ENCODE measurements around the gene RABAC1.

The RABAC1 gene

DNA sequence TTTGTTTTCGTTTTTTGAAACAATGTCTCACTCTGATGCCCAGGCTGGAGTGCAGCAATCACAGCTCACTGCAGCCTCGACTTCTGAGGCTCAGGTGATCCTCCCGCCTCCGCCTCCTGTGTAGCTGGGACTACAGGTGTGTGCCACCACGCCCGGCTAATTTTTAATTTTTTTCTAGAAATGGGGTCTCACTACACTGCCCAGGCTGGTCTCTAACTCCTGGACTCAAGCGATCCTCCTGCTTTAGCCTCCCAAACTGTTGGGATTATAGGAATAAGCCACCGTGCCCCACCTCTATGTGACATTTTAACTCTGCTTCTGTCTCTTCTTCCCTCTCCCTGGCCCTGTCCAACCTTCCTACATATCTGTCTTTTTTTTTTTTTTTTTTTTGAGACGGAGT lies 29.8 kb upstream of the RABAC1 start:
- DNase-seq: no peak

- DNase-seq: no peak
Observed at GRCh38 chr19:41987141-41987860, 28.2 kb upstream of the RABAC1 start.

- DNase-seq: no peak
Observed at GRCh38 chr19:41984961-41985360, 25.8 kb upstream of the RABAC1 start.

DNA sequence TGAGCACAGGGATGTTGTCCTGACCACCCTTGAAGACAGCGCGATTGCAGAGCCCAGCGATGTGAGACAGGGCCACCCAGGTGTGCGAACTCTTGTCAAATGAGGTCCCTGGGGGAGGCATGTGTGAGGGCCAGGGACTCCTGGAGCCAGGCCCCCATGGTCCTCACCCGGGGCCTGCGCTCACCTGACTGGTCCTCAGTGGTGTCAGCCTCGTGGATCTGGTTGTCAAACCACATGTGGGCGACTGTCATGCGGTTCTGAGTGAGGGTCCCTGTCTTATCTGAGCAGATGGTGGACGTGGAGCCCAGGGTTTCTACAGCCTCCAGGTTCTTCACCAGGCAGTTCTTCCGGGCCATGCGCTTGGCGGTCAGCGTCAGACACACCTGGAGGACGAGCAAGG lies 22.6 kb upstream of the RABAC1 start:
- no peak for DNase-seq

DNA sequence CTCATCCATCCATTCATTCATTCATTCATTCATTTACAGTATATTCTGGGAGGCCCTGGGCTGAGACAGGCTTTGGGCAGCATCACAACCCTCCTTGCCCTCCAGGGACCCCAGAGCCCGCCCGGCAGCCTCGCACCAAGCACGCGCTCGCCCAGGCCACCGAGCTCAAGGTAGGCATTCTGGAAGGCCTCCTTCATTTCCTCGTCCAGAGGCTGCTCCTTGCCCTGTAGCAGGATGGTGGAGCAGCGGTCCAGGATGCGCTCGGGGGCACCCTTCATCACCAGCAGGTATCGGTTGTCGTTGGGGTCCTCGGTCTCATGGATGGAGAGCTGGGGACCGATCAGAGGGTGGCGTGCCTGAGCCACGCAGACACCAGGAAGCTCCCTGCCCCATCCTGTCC lies 19.3 kb upstream of the RABAC1 start:
- no peak for DNase-seq

GRCh38 chr19:41977916-41978315 lies 18.8 kb upstream of the RABAC1 start:
- no peak for DNase-seq

DNA sequence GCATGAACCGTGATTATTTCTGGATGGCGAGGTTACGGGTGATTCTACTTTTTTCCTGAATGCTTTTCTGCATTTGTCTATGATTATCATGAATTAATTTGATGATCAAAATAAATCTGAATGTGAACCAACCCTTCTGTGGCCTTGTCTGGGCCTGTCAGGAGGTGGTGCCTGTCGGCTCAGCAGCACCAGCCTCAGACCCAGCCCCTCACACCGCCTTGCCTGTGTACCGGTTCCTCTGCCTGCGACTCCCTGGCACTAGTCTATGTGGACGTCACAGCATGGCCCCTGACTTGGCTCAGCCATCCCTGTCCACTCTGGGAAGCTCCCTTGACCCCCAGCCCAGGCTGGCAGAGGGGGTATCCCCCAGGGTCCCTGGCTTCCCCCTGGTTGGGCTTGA lies 15.5 kb upstream of the RABAC1 start:
- DNase-seq: no peak

- no peak for DNase-seq
Observed at GRCh38 chr19:41971363-41971762, 12.2 kb upstream of the RABAC1 start.

GRCh38 chr19:41969772-41970458 lies 10.8 kb upstream of the RABAC1 start:
- DNase-seq: no peak

DNA sequence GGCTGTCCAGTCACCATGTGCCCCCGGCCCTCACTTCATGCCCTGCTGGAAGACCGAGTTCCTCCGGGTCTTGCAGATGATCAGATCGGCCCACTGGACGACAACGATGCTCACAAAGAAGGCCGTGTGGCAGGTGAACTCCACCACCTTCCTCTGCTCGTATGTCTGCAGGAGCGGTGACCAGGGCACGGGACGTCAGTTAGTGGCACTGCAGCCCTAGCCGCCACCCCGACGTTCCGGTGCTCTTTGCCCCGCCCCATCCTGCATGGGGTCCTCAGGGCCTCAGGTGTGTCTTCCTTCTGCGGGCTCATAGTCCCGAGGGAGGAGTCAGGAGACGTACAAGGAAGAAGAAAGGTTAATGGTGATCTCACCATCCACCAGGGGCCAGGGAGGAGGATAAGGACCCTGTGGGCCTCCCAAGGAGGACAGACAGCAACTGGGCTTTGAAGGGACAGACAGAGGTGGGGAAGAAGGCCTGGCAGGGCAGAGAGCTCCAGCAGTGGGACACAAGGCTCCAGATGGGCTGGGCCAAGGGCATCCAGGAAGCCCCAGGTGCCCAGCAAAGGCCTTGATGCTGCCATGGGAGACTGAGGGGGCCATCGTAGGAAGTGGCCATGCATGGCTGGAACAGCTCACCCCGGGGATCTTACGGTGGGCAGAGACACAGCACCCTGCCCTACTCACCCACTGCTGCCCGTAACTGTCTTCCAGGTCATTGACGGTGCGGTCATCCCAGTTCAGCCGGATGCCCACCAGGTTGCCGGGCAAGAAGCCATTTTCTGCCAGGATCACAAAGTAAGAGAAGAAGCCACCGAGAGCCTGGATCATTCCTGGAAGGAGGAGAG lies 9.9 kb upstream of the RABAC1 start:
- DNase-seq: no peak

DNA sequence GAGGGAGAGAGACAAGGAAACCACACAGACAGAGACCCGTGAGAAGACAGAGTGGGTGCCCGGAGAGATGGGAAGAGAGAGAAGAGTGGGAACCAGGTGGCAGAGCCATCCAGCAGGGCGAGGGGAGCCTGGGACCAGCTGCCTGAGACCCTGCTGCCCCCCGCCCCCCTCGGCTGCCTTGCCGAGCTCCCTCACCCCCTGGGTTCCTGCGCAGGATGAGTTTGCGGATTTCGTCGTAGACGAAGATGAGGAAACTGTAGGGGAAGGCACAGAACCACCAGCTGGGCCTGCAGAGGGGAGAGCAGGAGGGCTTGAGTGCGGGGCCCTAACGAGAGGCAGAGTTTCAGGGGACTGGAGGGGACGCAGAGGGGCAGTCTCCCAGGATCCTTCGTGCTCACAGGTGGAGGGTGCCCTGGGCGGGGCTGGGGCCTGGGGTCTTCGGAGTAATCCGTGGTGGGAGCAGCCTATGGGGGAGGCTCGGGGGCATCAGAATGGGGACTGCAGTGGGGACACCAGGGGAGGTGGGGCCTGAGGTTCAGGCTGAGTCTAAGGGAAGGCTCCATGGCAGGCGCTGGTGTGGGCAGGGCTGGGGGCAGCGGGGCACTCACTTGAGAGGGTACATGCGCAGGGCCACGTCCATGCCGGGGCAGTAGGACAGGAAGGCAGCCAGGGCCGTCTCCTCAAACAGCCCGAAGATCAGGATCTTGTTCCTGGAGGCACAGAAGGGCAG lies 8.1 kb upstream of the RABAC1 start:
- DNase-seq: no peak

DNA sequence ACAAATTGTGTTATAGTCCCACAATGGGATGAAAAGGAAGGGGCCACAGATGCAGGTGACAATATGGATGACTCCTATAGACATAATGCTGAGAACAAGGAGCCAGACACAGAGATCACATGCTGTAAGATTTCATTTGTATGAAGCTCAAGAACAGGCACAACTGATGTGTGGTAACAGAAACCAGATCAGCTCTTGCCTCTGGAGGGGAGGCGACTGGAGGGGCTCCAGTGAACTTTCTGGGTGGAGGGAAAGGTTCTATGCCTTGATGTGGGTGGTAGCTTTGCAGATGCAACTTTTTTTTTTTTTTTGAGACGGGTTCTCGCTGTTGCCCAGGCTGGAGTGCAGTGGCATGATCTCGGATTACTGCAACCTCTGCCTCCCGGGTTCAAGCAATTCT lies 6.0 kb upstream of the RABAC1 start:
- no peak for DNase-seq

DNA sequence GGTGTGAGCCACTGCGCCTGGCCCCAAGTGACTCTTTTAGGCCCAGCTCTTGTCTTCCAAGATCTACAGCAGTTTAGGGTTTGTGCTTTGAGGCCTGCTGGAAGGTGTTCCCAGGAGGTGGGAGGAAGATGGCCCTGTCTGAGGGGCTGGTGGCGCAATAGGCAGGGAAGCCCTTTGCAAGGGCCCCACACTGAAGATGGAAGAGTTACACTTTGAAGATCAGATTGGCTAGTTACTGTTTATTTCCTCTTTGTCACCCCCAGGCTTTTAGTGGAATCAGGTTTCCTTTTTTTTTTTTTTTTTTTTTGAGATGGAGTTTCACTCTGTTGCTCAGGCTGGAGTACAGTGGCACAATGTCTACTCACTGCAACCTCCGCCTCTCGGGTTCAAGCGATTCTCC lies 1.9 kb upstream of the RABAC1 start:
- DNase-seq: peak; percentile 34

GRCh38 chr19:41958367-41959055 lies 610 bp downstream of the RABAC1 start:
- DNase-seq: peak; percentile 92

DNA sequence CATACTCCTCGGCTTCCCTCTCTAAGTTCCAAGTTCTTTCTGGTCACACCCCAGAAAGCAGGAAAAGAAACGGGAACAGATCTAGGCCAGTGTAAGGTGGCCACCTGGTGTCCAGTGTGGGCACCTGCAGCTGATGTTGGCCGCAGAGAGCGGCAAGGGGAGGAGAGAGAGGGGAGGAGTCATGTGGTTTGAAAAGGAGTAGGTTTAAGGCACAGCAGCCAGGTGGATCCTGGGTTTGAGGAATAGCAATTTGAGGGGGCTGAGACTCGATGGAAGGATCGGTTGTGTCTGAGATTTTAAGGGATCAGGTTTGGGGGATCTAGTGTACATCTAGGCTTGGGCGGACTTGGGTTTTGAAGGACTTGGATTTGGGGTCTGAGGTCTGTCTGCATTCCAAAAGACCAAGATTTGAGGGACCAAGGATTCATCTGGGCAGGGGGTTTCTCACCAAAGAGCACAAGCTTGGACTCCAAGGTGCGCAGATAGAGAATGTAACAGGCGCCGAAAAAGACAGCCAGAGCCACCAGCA lies 1.2 kb downstream of the RABAC1 start:
- peak; percentile 95 for DNase-seq

GRCh38 chr19:41957161-41957837 lies 1.8 kb downstream of the RABAC1 start:
- no peak for DNase-seq

DNA sequence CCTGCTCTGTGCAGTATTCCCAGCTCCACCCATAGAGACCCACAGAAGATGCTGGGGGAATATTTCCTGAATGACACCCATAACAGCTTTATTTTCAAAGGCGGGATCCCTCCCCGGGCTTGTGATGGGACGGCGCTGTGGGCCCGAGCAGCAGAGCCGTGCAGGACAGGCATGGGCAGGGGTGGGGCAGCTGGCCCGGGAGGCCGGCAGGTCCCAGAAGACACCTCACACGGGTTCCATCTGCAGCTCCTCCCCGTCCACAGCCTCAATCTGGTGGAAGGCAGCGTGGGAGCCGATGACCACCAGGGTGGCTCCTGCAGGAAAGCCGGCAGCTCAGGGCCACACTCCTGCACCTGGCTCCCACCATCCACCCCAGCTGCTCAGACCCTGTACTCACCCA lies 2.5 kb downstream of the RABAC1 start:
- DNase-seq: no peak

DNA sequence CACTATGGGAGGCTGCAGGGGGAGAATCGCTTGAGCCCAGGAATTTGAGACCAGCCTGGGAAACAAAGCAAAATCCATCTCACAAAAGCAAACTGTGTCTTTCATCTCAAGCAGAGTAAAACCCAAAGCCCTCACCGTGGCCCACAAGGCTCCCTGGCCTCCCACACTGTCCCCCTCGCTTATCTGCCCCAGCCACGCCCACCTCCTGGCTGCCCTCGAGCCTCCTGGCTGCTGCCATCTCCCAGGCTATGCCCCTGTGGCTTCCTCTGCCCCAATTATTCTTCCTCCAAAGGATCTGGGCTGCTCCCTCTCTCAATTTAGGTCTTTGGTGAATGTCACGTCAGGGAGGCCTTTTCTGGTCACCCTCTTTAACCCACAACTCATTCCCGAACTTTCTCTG lies 3.6 kb downstream of the RABAC1 start:
- DNase-seq: no peak

DNA sequence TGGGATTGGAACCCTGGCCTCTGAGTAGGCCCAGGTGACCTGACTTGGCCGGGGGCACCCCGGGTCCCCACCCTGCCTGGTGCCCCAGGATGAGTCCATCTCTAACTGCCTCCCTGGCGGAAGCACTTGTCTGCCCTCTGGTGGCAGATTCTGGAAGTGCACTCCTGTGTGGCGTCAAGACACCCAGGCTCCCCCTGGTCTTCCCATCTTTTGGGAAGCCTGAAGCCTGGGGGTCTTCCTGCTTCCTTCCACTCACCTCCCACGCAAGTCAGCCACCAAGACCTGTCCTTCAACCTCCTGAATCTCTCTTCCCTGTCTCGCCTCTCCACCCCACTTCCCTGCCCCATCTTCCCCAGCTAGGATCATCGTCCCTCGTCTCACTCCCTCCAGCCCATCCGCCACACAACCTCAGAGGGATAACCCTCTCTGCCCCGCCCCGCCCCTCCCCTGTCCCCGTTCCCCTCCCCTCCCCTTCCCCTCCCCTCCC lies 7.4 kb downstream of the RABAC1 start:
- DNase-seq: peak; percentile 80

GRCh38 chr19:41947091-41947490 lies 12.0 kb downstream of the RABAC1 start:
- DNase-seq: no peak

GRCh38 chr19:41945135-41945766 lies 13.9 kb downstream of the RABAC1 start:
- DNase-seq: no peak

Measured in DMS53 (cell line).